H1 (cell line): ENCODE measurements around the gene MUC5AC. TPM values are rescaled to one million over a fixed set of nuclear protein-coding genes. Genes with fewer than 3 reads are reported as not detected.

Source experiments
- CTCF ChIA-PET: fragments of 300-600 bp; sonication (Branson Sonifier 250); formaldehyde crosslinking; loops from one replicate; lab custom pipeline; 2021; ENCODE audit not compliant: partially characterized antibody; lab: Charles Lee
- POLR2A ChIA-PET: fragments of 300-600 bp; sonication (Branson Sonifier 250); formaldehyde crosslinking; loops from one replicate; lab custom pipeline; 2021; ENCODE audit warnings: inconsistent platforms; ENCODE audit not compliant: partially characterized antibody; lab: Charles Lee
- DNase-seq, 2 experiments: peaks; one replicate each; pipeline versions ENCODE4 v3.0.0 to v3.0.0-alpha.2; 2010 to 2022; ENCODE audit warnings: low spot score in 2 of 2, low read depth in 1 of 2, mixed read lengths in 1 of 2
- FAIRE-seq: peaks from 2 replicates; lab custom pipeline; 2011; peaks lifted over from hg19 to GRCh38; lab: Jason Lieb, UNC
- H2AFZ ChIP-seq: 2 replicates; pipeline ENCODE4 v1.8.1; 2012; ENCODE audit warnings: low read length, inconsistent platforms
- H2AK5ac ChIP-seq: 2 replicates; pipeline ENCODE4 v1.6.1; 2013; ENCODE audit warnings: low read depth, low read length
- H2BK120ac ChIP-seq: replicated peaks from 2 replicates; pipeline ENCODE3; 2013; ENCODE audit warnings: low read depth, low read length, inconsistent platforms
- H2BK12ac ChIP-seq: 2 replicates; pipeline ENCODE4 v1.6.1; 2013; ENCODE audit warnings: low read depth, low read length
- H2BK15ac ChIP-seq: 2 replicates; pipeline ENCODE4 v1.6.1; 2013; ENCODE audit warnings: low read length
- H2BK20ac ChIP-seq: 2 replicates; pipeline ENCODE4 v1.6.1; 2013; ENCODE audit warnings: low read length
- H2BK5ac ChIP-seq: 2 replicates; pipeline ENCODE4 v1.6.1; 2013; ENCODE audit warnings: low read depth, low read length
- H3K14ac ChIP-seq: 2 replicates; pipeline ENCODE4 v1.6.1; 2013; ENCODE audit warnings: inconsistent platforms; ENCODE audit not compliant: insufficient read length
- H3K18ac ChIP-seq: 2 replicates; pipeline ENCODE4 v1.6.1; 2013; ENCODE audit warnings: low read length; ENCODE audit errors: extremely low read depth
- H3K23ac ChIP-seq: 2 replicates; pipeline ENCODE4 v1.6.1; 2013; ENCODE audit warnings: inconsistent platforms; ENCODE audit not compliant: insufficient read length
- H3K23me2 ChIP-seq: 2 replicates; pipeline ENCODE4 v1.6.1; 2013; ENCODE audit warnings: low read depth, low read length
- H3K27ac ChIP-seq: 2 replicates; pipeline ENCODE4 v1.6.1; 2011; ENCODE audit warnings: low read depth, low read length, inconsistent platforms
- H3K27me3 ChIP-seq, 4 experiments: replicated peaks in 1 of 4; 1 replicate in 1 of 4; 2 replicates in 3 of 4; pipeline versions ENCODE4 v1.6.1 to v1.8.1; 2011 to 2013; ENCODE audit warnings: low read length in 3 of 4, mild to moderate bottlenecking in 3 of 4, inconsistent platforms in 2 of 4, mixed read lengths in 2 of 4, moderate library complexity in 1 of 4; ENCODE audit not compliant: control insufficient read depth in 3 of 4, insufficient read depth in 3 of 4; ENCODE audit errors: extremely low read depth in 1 of 4
- H3K36me3 ChIP-seq, 4 experiments: 2 replicates each; pipeline versions ENCODE4 v1.6.1 to v1.8.1; 2011 to 2013; ENCODE audit warnings: mild to moderate bottlenecking in 4 of 4, low read length in 3 of 4, moderate library complexity in 2 of 4, control low read depth in 1 of 4, inconsistent platforms in 1 of 4; ENCODE audit not compliant: insufficient read depth in 4 of 4, control insufficient read depth in 2 of 4
- H3K4ac ChIP-seq: replicated peaks from 2 replicates; pipeline ENCODE3; 2013; ENCODE audit warnings: low read length, low read depth, mixed read lengths, inconsistent platforms; ENCODE audit not compliant: insufficient read length
- H3K4me1 ChIP-seq, 4 experiments: replicated peaks in 1 of 4; 1 replicate in 1 of 4; 2 replicates in 3 of 4; pipeline versions ENCODE4 v1.6.1 to v1.8.1; 2011 to 2013; ENCODE audit warnings: low read length in 3 of 4, inconsistent platforms in 2 of 4, mixed read lengths in 1 of 4; ENCODE audit not compliant: insufficient read depth in 4 of 4, control insufficient read depth in 3 of 4
- H3K4me2 ChIP-seq, 2 experiments: 2 replicates each; pipeline versions ENCODE4 v1.6.1 to v1.8.1; 2011 to 2013; ENCODE audit warnings: low read depth in 2 of 2, low read length in 2 of 2, control low read depth in 1 of 2, inconsistent platforms in 1 of 2, mild to moderate bottlenecking in 1 of 2; ENCODE audit not compliant: insufficient read depth in 1 of 2
- H3K4me3 ChIP-seq, 4 experiments: fragments of 200-600, 300-600 bp in 1 of 4; sonication (generic), shearing (Covaris generic), sonication (Bioruptor Twin) in 1 of 4; 2 replicates each; pipeline versions ENCODE4 v1.5.1 to v1.8.1; 2011 to 2016; ENCODE audit warnings: low read length in 4 of 4, low read depth in 3 of 4, control low read depth in 2 of 4, inconsistent platforms in 2 of 4, mild to moderate bottlenecking in 2 of 4, mixed read lengths in 1 of 4, moderate library complexity in 1 of 4; ENCODE audit not compliant: insufficient read depth in 2 of 4; ENCODE audit errors: extremely low read depth in 1 of 4
- H3K56ac ChIP-seq: replicated peaks from 2 replicates; pipeline ENCODE3; 2013; ENCODE audit warnings: low read depth, mild to moderate bottlenecking, mixed read lengths, low read length, inconsistent platforms; ENCODE audit not compliant: insufficient read length
- H3K79me1 ChIP-seq: 2 replicates; pipeline ENCODE4 v1.6.1; 2013; ENCODE audit warnings: low read depth, low read length, control low read depth
- H3K79me2 ChIP-seq, 2 experiments: 2 replicates each; pipeline versions ENCODE4 v1.6.1 to v1.8.1; 2012 to 2013; ENCODE audit warnings: low read length in 2 of 2, mild to moderate bottlenecking in 2 of 2, inconsistent platforms in 1 of 2; ENCODE audit not compliant: insufficient read depth in 2 of 2, control insufficient read depth in 1 of 2
- H3K9ac ChIP-seq, 4 experiments: replicated peaks in 1 of 4; 1 replicate in 1 of 4; 2 replicates in 3 of 4; pipeline versions ENCODE4 v1.6.1 to v1.8.1; 2011 to 2013; ENCODE audit warnings: low read depth in 3 of 4, low read length in 3 of 4, control low read depth in 2 of 4, mild to moderate bottlenecking in 2 of 4, moderate library complexity in 2 of 4, inconsistent platforms in 1 of 4; ENCODE audit errors: extremely low read depth in 1 of 4
- H3K9me3 ChIP-seq, 2 experiments: 2 replicates each; pipeline versions ENCODE4 v1.6.1 to v1.8.1; 2012 to 2013; ENCODE audit warnings: mild to moderate bottlenecking in 2 of 2, moderate library complexity in 2 of 2, control low read depth in 1 of 2, inconsistent platforms in 1 of 2, low read depth in 1 of 2, low read length in 1 of 2, mixed read lengths in 1 of 2; ENCODE audit not compliant: insufficient read depth in 2 of 2
- H4K20me1 ChIP-seq, 2 experiments: replicated peaks in 1 of 2; 2 replicates each; pipeline versions ENCODE3 to v1.8.1; 2011 to 2013; ENCODE audit warnings: inconsistent platforms in 2 of 2, low read length in 2 of 2, mild to moderate bottlenecking in 1 of 2; ENCODE audit not compliant: insufficient read depth in 2 of 2, control insufficient read depth in 1 of 2
- H4K5ac ChIP-seq: 2 replicates; pipeline ENCODE4 v1.6.1; 2013; ENCODE audit warnings: low read length, low read depth, mixed read lengths, inconsistent platforms; ENCODE audit not compliant: insufficient read length
- H4K8ac ChIP-seq: 2 replicates; pipeline ENCODE4 v1.8.0; 2013; ENCODE audit warnings: mild to moderate bottlenecking, moderate library complexity, low read length, inconsistent platforms; ENCODE audit not compliant: insufficient read depth; ENCODE audit errors: extremely low read depth
- H4K91ac ChIP-seq: replicated peaks from 2 replicates; pipeline ENCODE3; 2013; ENCODE audit warnings: low read length, mixed read lengths, inconsistent platforms; ENCODE audit not compliant: insufficient read length
- E2F6 ChIP-seq: IDR thresholded peaks from 2 replicates; pipeline ENCODE4 v1.6.1; 2012; ENCODE audit warnings: inconsistent platforms
- FOSL1 ChIP-seq: IDR thresholded peaks from 2 replicates; pipeline ENCODE4 v1.6.1; 2011; ENCODE audit warnings: mild to moderate bottlenecking, low read depth, low read length, moderate library complexity; ENCODE audit not compliant: insufficient read depth
- NRF1 ChIP-seq: IDR thresholded peaks from 2 replicates; pipeline ENCODE4 v1.6.1; 2011; ENCODE audit warnings: mild to moderate bottlenecking, low read depth, low read length, improper control_type of control experiment
- PHF8 ChIP-seq: fragments of 200-600 bp; sonication (generic); conservative IDR thresholded peaks from 2 replicates; pipeline ENCODE4 v1.7.1; 2012; ENCODE audit warnings: low read depth, mild to moderate bottlenecking, inconsistent platforms, low read length, moderate library complexity
- RFX5 ChIP-seq: IDR thresholded peaks from 2 replicates; pipeline ENCODE4 v1.6.1; 2011; ENCODE audit warnings: low read depth, low read length, improper control_type of control experiment, borderline replicate concordance
- SAP30 ChIP-seq: fragments of 300-600 bp; sonication (generic); IDR thresholded peaks from 2 replicates; pipeline ENCODE4 v1.7.1; 2012; ENCODE audit warnings: low read length, moderate library complexity, mild to moderate bottlenecking, inconsistent platforms; ENCODE audit not compliant: insufficient read depth, insufficient replicate concordance
- SP1 ChIP-seq: IDR thresholded peaks from 2 replicates; pipeline ENCODE4 v1.6.1; 2011; ENCODE audit warnings: low read depth, low read length
- SP4 ChIP-seq: IDR thresholded peaks from 2 replicates; pipeline ENCODE4 v1.6.1; 2012; ENCODE audit warnings: low read length, inconsistent platforms
- SRF ChIP-seq: IDR thresholded peaks from 2 replicates; pipeline ENCODE4 v1.6.1; 2011; ENCODE audit warnings: mild to moderate bottlenecking, low read depth, low read length, moderate library complexity
- ZNF274 ChIP-seq: IDR thresholded peaks from 2 replicates; pipeline ENCODE4 v1.7.0; 2012; ENCODE audit warnings: low read length, borderline replicate concordance; ENCODE audit errors: extremely low read depth
- WGBS, 2 experiments: shearing (Covaris generic) in 1 of 2; methylation state at CpG; one replicate each; pipeline versions ENCODE4 v1.1.6 to v1.1.7; 2013 to 2015; ENCODE audit warnings: low lambda C conversion rate in 2 of 2, mixed read lengths in 2 of 2, inconsistent platforms in 1 of 2, low coverage in 1 of 2, missing lambda C conversion rate in 1 of 2; ENCODE audit not compliant: insufficient replicate concordance in 2 of 2, insufficient coverage in 1 of 2, insufficient read length in 1 of 2; ENCODE audit errors: extremely low coverage in 1 of 2, missing lambda C conversion rate in 1 of 2; 5-methylcytosine and 5-hydroxymethylcytosine counted together
- polyA plus RNA-seq, 7 experiments: library from polyadenylated mRNA; depleted of rRNA in 3 of 7; stranded (reverse) in 5 of 7; unstranded in 2 of 7; fragments of >200 nt in 5 of 7; fragments of 200-250 nt in 2 of 7; gene quantifications; 1 replicate in 5 of 7; 2 replicates in 1 of 7; 4 replicates in 1 of 7; pipeline versions ENCODE4 v1.2.1 to v1.2.3, GENCODE V29; 2011 to 2013; ENCODE audit warnings: missing spikeins in 2 of 7, mixed read lengths in 2 of 7
- total RNA-seq: library from RNA; stranded (reverse); fragmentation: NEBNext Ultra II Directional; extraction: Animal tissue kit (Norgen Biotek cat#: 25700); gene quantifications from 2 replicates; pipeline ENCODE4 v1.2.1, GENCODE V29; 2021
- TF ChIP-seq, protein P1 (sequence below): IDR thresholded peaks from 2 replicates; pipeline ENCODE4 v1.6.1; 2012; ENCODE audit warnings: inconsistent platforms

MUC5AC gene
- total and polyA plus RNA-seq, 2 of the 8 experiments (the other 6 are each of a cell fraction or from before 2014, with no cell fraction given), result not detected

GRCh38 chr11:1203505-1204271, 45.9 kb downstream of the MUC5AC start:
- Histone ChIP-seq H3K14ac (no peak overlapping the region), H3K79me1 (no peaks in the 10 kb centered on the region), H2BK15ac (no peak overlapping the region), H2AK5ac (no peak overlapping the region), H3K4me1 (no peaks in the 10 kb centered on the region; a peak in 1 of 7 replicates), H2BK12ac (no peak overlapping the region), H3K9ac (no peak overlapping the region), H3K4me3 (no peak overlapping the region), H3K4ac (no peak overlapping the region), H3K18ac (no peak overlapping the region), H4K5ac (no peak overlapping the region), H3K4me2 (no peak overlapping the region), H4K20me1 (no peaks in the 10 kb centered on the region), H2BK120ac (no peak overlapping the region), H3K56ac (no peak overlapping the region), H2AFZ (peak overlapping the region; percentile 51; the same call in 1 of the 2 replicates), H3K27me3 (0 out of 7 replicates have a peak, but pooled peaks cover 0 to 2% (median 0%) of the 10 kb centered on the region in 4 experiments), H2BK20ac (no peak overlapping the region), H2BK5ac (no peak overlapping the region), H4K91ac (no peak overlapping the region), H3K36me3 (no peaks in the 10 kb centered on the region), H3K23ac (no peak overlapping the region), H3K9me3 (peaks cover 0 to 13% of the 10 kb centered on the region in 2 experiments; a peak in 1 of 4 replicates), H3K27ac (no peak overlapping the region), H3K79me2 (no peaks in the 10 kb centered on the region), H3K23me2 (no peaks in the 10 kb centered on the region; the same call in 1 of the 2 replicates), H4K8ac (peak overlapping the region; percentile 79)
- 86% methylated on average over 20 of the region's 30 CpGs; no CpG with 5 or more reads in 1 of the 2 experiments for WGBS, 2 experiments
- FAIRE-seq, result no peak
- POLR2A ChIA-PET, result no interaction called here
- CTCF ChIA-PET, result interaction anchor here (0.9 to 1.9 kb wide), 5 partner anchors 17 to 449 kb away, joined by 3 to 5 read pairs (median 3); no protein-coding TSS in a partner anchor
- DNase-seq, result no peak
- TF ChIP-seq RFX5 (no peak), PHF8 (no peak), SAP30 (no peak), SRF (no peak), ZNF274 (no peak), E2F6 (no peak; the same call in 1 of the 2 replicates), FOSL1 (no peak), SP1 (no peak), NRF1 (no peak), SP4 (no peak)
- TF ChIP-seq, protein P1, sequence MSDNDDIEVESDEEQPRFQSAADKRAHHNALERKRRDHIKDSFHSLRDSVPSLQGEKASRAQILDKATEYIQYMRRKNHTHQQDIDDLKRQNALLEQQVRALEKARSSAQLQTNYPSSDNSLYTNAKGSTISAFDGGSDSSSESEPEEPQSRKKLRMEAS, result no peak
